GM12878 (cell line): ENCODE data around the gene AAGAB. TPM values are rescaled to one million over a fixed set of nuclear protein-coding genes. Genes with fewer than 3 reads are reported as not detected.

Experiments used
- ATAC-seq: fragments of 200-7000 bp; cut with Tn5 transposase; 3 replicates; pipeline ENCODE4 v1.9.1; 2020; ENCODE audit warnings: mild to moderate bottlenecking, moderate library complexity
- BruUV-seq: library from RNA; stranded (reverse); fragments of 400-500 nt; replicated peaks from 2 replicates; lab custom pipeline; 2021; lab: Mats Ljungman, UMichigan
- CTCF ChIA-PET: fragments of 300-600 bp; sonication (Branson Sonifier 250); formaldehyde crosslinking; extraction: SDS; loops from one replicate; lab custom pipeline; 2021; ENCODE audit warnings: inconsistent platforms; lab: Yijun Ruan, JAX
- POLR2A ChIA-PET: fragments of 350-600 bp; formaldehyde crosslinking; extraction: SDS; loops from one replicate; lab custom pipeline; 2021; ENCODE audit warnings: inconsistent platforms; lab: Charles Lee
- RAD21 ChIA-PET: fragments of 300-600 bp; sonication (Branson Sonifier 250); formaldehyde crosslinking; loops from one replicate; lab custom pipeline; 2023; ENCODE audit warnings: antibody characterized with exemption; ENCODE audit not compliant: unreplicated experiment; lab: Charles Lee
- SMC1A ChIA-PET: fragments of 300-600 bp; sonication (Branson Sonifier 250); formaldehyde crosslinking; loops from one replicate; lab custom pipeline; 2023; ENCODE audit not compliant: unreplicated experiment, uncharacterized antibody; lab: Charles Lee
- DNase-seq: peaks from one replicate; pipeline ENCODE4 v3.0.0-alpha.2; 2011; ENCODE audit warnings: low read depth, low spot score
- FAIRE-seq: peaks from 3 replicates; lab custom pipeline; 2011; peaks lifted over from hg19 to GRCh38; lab: Jason Lieb, UNC
- H2AFZ ChIP-seq: 2 replicates; pipeline ENCODE4 v1.6.0; 2011; ENCODE audit warnings: low read depth, low read length, control low read depth; ENCODE audit not compliant: control insufficient read depth
- H3K27ac ChIP-seq: 2 replicates; pipeline ENCODE4 v1.5.1; 2011; ENCODE audit warnings: control low read depth; ENCODE audit not compliant: control insufficient read depth, insufficient read depth
- H3K27me3 ChIP-seq, 2 experiments: replicated peaks in 1 of 2; 2 replicates each; pipeline versions ENCODE4 v1.6.0 to v1.6.1; 2011; ENCODE audit warnings: low read length in 1 of 2; ENCODE audit not compliant: control insufficient read depth in 2 of 2, insufficient read depth in 2 of 2
- H3K36me3 ChIP-seq, 2 experiments: 2 replicates each; pipeline ENCODE4 v1.5.1; 2011; ENCODE audit warnings: low read length in 1 of 2; ENCODE audit not compliant: control insufficient read depth in 2 of 2, insufficient read depth in 2 of 2
- H3K4me1 ChIP-seq: 2 replicates; pipeline ENCODE4 v1.6.1; 2011; ENCODE audit warnings: mild to moderate bottlenecking, low read length, moderate library complexity, mixed read lengths; ENCODE audit not compliant: control insufficient read depth, insufficient read depth
- H3K4me2 ChIP-seq: 2 replicates; pipeline ENCODE4 v1.6.0; 2011; ENCODE audit warnings: control low read depth; ENCODE audit not compliant: control insufficient read depth, insufficient read depth
- H3K4me3 ChIP-seq: fragments of 200-600 bp; sonication (generic); 2 replicates; pipeline ENCODE4 v1.5.1; 2016
- H3K79me2 ChIP-seq: 2 replicates; pipeline ENCODE4 v1.6.0; 2011; ENCODE audit warnings: low read length; ENCODE audit not compliant: control insufficient read depth, insufficient read depth
- H3K9ac ChIP-seq: 2 replicates; pipeline ENCODE4 v1.8.0; 2011; ENCODE audit warnings: low read length, control low read depth, mixed read lengths; ENCODE audit not compliant: control insufficient read depth, insufficient read depth
- H3K9me3 ChIP-seq: replicated peaks from 3 replicates; pipeline ENCODE4 v1.5.1; 2011; ENCODE audit warnings: mild to moderate bottlenecking, low read length; ENCODE audit not compliant: control insufficient read depth, insufficient read depth
- H4K20me1 ChIP-seq: 2 replicates; pipeline ENCODE4 v1.6.0; 2011; ENCODE audit not compliant: control insufficient read depth, insufficient read depth
- BHLHE40 ChIP-seq, 2 experiments: fragments of 450-650 bp in 1 of 2; IDR thresholded peaks; 2 replicates each; pipeline ENCODE4 v1.6.1; 2011 to 2017; ENCODE audit warnings: low read depth in 2 of 2, borderline replicate concordance in 1 of 2, improper control_type of control experiment in 1 of 2, low read length in 1 of 2, mild to moderate bottlenecking in 1 of 2
- E2F4 ChIP-seq: IDR thresholded peaks from 2 replicates; pipeline ENCODE4 v1.6.1; 2012; ENCODE audit warnings: low read depth, low read length, improper control_type of control experiment
- EGR1 ChIP-seq, 2 experiments: IDR thresholded peaks; 1 replicate in 1 of 2; 2 replicates in 1 of 2; pipeline ENCODE4 v1.6.1; 2011 to 2012; ENCODE audit warnings: low read depth in 2 of 2, low read length in 2 of 2, borderline replicate concordance in 1 of 2, mild to moderate bottlenecking in 1 of 2, moderate library complexity in 1 of 2
- ELK1 ChIP-seq: IDR thresholded peaks from 2 replicates; pipeline ENCODE4 v1.6.1; 2012; ENCODE audit warnings: low read depth, low read length, improper control_type of control experiment
- HDAC6 ChIP-seq: fragments of 200-600 bp; sonication (generic); IDR thresholded peaks from one replicate; pipeline ENCODE4 v1.8.0; 2017; ENCODE audit warnings: antibody characterized with exemption; ENCODE audit not compliant: unreplicated experiment
- MTA2 ChIP-seq: fragments of 450-650 bp; IDR thresholded peaks from 2 replicates; pipeline ENCODE4 v1.6.1; 2016; ENCODE audit warnings: low read depth, mild to moderate bottlenecking, moderate library complexity
- PAX8 ChIP-seq: fragments of 450-650 bp; IDR thresholded peaks from 2 replicates; pipeline ENCODE4 v1.6.1; 2017; ENCODE audit warnings: mild to moderate bottlenecking, moderate library complexity
- RCOR1 ChIP-seq: conservative IDR thresholded peaks from 2 replicates; pipeline ENCODE4 v1.6.1; 2012; ENCODE audit warnings: low read depth, low read length, improper control_type of control experiment
- RFX5 ChIP-seq: IDR thresholded peaks from 2 replicates; pipeline ENCODE4 v1.6.1; 2011; ENCODE audit warnings: low read depth, low read length, improper control_type of control experiment
- TCF12 ChIP-seq: IDR thresholded peaks from 2 replicates; pipeline ENCODE4 v1.6.1; 2011; ENCODE audit warnings: low read depth, mild to moderate bottlenecking, low read length
- TCF3 ChIP-seq: IDR thresholded peaks from 2 replicates; pipeline ENCODE4 v1.6.1; 2012; ENCODE audit warnings: low read depth, mild to moderate bottlenecking, low read length, borderline replicate concordance; ENCODE audit not compliant: insufficient read depth
- WGBS: methylation state at CpG from one replicate; pipeline ENCODE4 v1.1.6; 2016; ENCODE audit warnings: low lambda C conversion rate; ENCODE audit not compliant: insufficient replicate concordance, insufficient coverage; ENCODE audit errors: missing lambda C conversion rate; 5-methylcytosine and 5-hydroxymethylcytosine counted together
- in situ Hi-C: fragments of 300-500 bp; cut with MboI; formaldehyde crosslinking; loops from 9 replicates; pipeline ENCODE4 v1.14.3; 2018; ENCODE audit warnings: mixed read lengths
- intact Hi-C: fragments of 100-400 bp; cut with micrococcal nuclease; formaldehyde crosslinking; loops from one replicate; pipeline ENCODE4 v1.14.2; 2022; ENCODE audit not compliant: unreplicated experiment
- polyA plus RNA-seq, 11 experiments: library from polyadenylated mRNA; depleted of rRNA in 4 of 11; unstranded in 6 of 11; stranded (reverse) in 5 of 11; fragments of >200 nt; fragmentation: Nextera tagmentation in 4 of 11; fragmentation: Illumina TruSeq in 1 of 11; extraction: Ambion mirVana in 4 of 11; extraction: Trizol in 1 of 11; gene quantifications; 1 replicate in 1 of 11; 2 replicates in 10 of 11; pipeline versions ENCODE4 v1.2.1 to v1.2.3, GENCODE V29; 2011 to 2016; ENCODE audit warnings: inconsistent platforms in 2 of 11, missing spikeins in 2 of 11, low read depth in 1 of 11
- total RNA-seq, 4 experiments: library from RNA; depleted of rRNA in 3 of 4; stranded (reverse); fragments of >200 nt in 3 of 4; fragmentation: Illumina TruSeq in 1 of 4; extraction: Trizol in 1 of 4; gene quantifications; 2 replicates each; pipeline versions ENCODE4 v1.2.1 to v1.2.3, GENCODE V29; 2013 to 2021

Gene AAGAB
- total and polyA plus RNA-seq, 10 of the 15 experiments (the other 5 are each of a cell fraction or from before 2014, with no cell fraction given), result 11.4 to 62.3 (median 38.0) TPM

- Histone ChIP-seq H4K20me1 (peaks cover 2% of the 10 kb centered on the region; the same call in 1 of the 2 replicates), H3K36me3 (peaks cover 2 to 3% of the 10 kb centered on the region in 2 experiments), H3K79me2 (peaks cover 19% of the 10 kb centered on the region), H3K4me3 (no peak overlapping the region), H2AFZ (no peak overlapping the region), H3K9ac (no peak overlapping the region), H3K27me3 (no peaks in the 10 kb centered on the region), H3K27ac (no peak overlapping the region), H3K4me1 (peaks cover 3% of the 10 kb centered on the region; the same call in 1 of the 2 replicates), H3K4me2 (no peak overlapping the region), H3K9me3 (no peaks in the 10 kb centered on the region; the same call in 1 of the 3 replicates)
- POLR2A ChIA-PET, result interaction anchor here (0.7 kb wide), 1 partner anchor 17 kb away, joined by 3 read pairs; no protein-coding TSS in a partner anchor
- DNase-seq (no peak), FAIRE-seq (no peak), ATAC-seq (no peak)
- intact Hi-C loops (no loop called here), in situ Hi-C loops (no loop called here)
- SMC1A ChIA-PET, result interaction anchor here (0.8 kb wide), 1 partner anchor 8 kb away, joined by 3 read pairs; no protein-coding TSS in a partner anchor
- CTCF ChIA-PET, result no interaction called here
- no peak for TF ChIP-seq MTA2
- TF ChIP-seq TCF3, result no peak
- TF ChIP-seq RFX5, result no peak
- TF ChIP-seq HDAC6, result no peak
- TF ChIP-seq ELK1, result no peak
- TF ChIP-seq E2F4, result no peak
- TF ChIP-seq PAX8, result no peak
- TF ChIP-seq EGR1 (IDR thresholded peaks at IDR 0.05; ENCODE audit: borderline replicate concordance in 1 of 2, low read depth in 2 of 2, low read length in 2 of 2), result no peak
- TF ChIP-seq BHLHE40 (IDR thresholded peaks at IDR 0.05; ENCODE audit: borderline replicate concordance in 1 of 2, low read depth in 2 of 2, low read length in 1 of 2), result no peak
- TF ChIP-seq RCOR1, result no peak
- TF ChIP-seq TCF12, result no peak
- no TSS peak for BruUV-seq
- WGBS, result 95% methylated on average over 1 of the region's 2 CpGs
- RAD21 ChIA-PET, result no interaction called here
These were observed 98.0 kb downstream of the AAGAB start for GRCh38 chr15:67156426-67156825.
